HCT116 (cell line): Measurements from ENCODE around the gene SBNO2. TPM values are rescaled to one million over a fixed set of nuclear protein-coding genes. Genes with fewer than 3 reads are reported as not detected.

ENCODE experiments used
- ATAC-seq: fragments of 200-7000 bp; cut with Tn5 transposase; 2 replicates; pipeline ENCODE4 v1.9.1; 2020; ENCODE audit warnings: mild to moderate bottlenecking, moderate library complexity
- BruUV-seq: library from RNA; stranded (reverse); fragments of 400-500 nt; replicated peaks from 2 replicates; lab custom pipeline; 2021; lab: Mats Ljungman, UMichigan
- CTCF ChIA-PET: fragments of 300-600 bp; sonication (Branson Sonifier 250); formaldehyde crosslinking; loops from one replicate; lab custom pipeline; 2021; ENCODE audit warnings: antibody characterized with exemption; lab: Charles Lee
- POLR2A ChIA-PET: fragments of 300-600, 350-600 bp; sonication (Branson Sonifier 250); formaldehyde crosslinking; loops from one replicate; lab custom pipeline; 2021; ENCODE audit warnings: antibody characterized with exemption; lab: Charles Lee
- RAD21 ChIA-PET, 2 experiments: fragments of 300-600 bp; sonication (Branson Sonifier 250); formaldehyde crosslinking; loops; one replicate each; lab custom pipeline; 2023; ENCODE audit warnings: low total read pairs in 2 of 2; ENCODE audit not compliant: uncharacterized antibody in 2 of 2, unreplicated experiment in 2 of 2, low non-redundant PET in 1 of 2; lab: Charles Lee
- DNase-seq: peaks from one replicate; pipeline ENCODE4 v3.0.0-alpha.2; 2010; ENCODE audit warnings: low read depth, low spot score
- H2AFZ ChIP-seq: fragments of 200-600 bp; shearing (Covaris generic), sonication (generic); 2 replicates; pipeline ENCODE4 v1.6.1; 2017; ENCODE audit warnings: low read depth, mixed run types, mixed read lengths, antibody characterized with exemption, low read length; ENCODE audit not compliant: poor library complexity, severe bottlenecking
- H3K27ac ChIP-seq: 2 replicates; pipeline ENCODE4 v1.5.1; 2012; ENCODE audit warnings: low read depth, low read length
- H3K27me3 ChIP-seq: fragments of 200-600 bp; sonication (generic); 2 replicates; pipeline ENCODE4 v1.6.1; 2016; ENCODE audit warnings: mixed run types, low read length, mixed read lengths; ENCODE audit not compliant: insufficient read depth
- H3K36me3 ChIP-seq, 2 experiments: fragments of 200-500 bp in 1 of 2; fragments of 200-600 bp in 1 of 2; sonication (Bioruptor generic) in 1 of 2; sonication (generic) in 1 of 2; 2 replicates each; pipeline versions ENCODE4 v1.5.1 to v1.6.1; 2014 to 2016; ENCODE audit warnings: low read length in 2 of 2, inconsistent platforms in 1 of 2, mixed read lengths in 1 of 2, mixed run types in 1 of 2; ENCODE audit not compliant: insufficient read depth in 2 of 2, control insufficient read depth in 1 of 2
- H3K4me1 ChIP-seq, 2 experiments: fragments of 200-600 bp in 1 of 2; sonication (generic) in 1 of 2; 2 replicates each; pipeline versions ENCODE4 v1.5.1 to v1.6.1; 2012 to 2017; ENCODE audit warnings: low read length in 2 of 2, inconsistent platforms in 1 of 2, mild to moderate bottlenecking in 1 of 2, mixed read lengths in 1 of 2, mixed run types in 1 of 2, moderate library complexity in 1 of 2; ENCODE audit not compliant: insufficient read depth in 2 of 2, control insufficient read depth in 1 of 2
- H3K4me2 ChIP-seq: fragments of 200-600 bp; sonication (generic); 2 replicates; pipeline ENCODE4 v1.6.1; 2017; ENCODE audit warnings: mixed run types, low read length, mixed read lengths
- H3K4me3 ChIP-seq, 2 experiments: fragments of 200-600 bp in 1 of 2; sonication (generic) in 1 of 2; replicated peaks in 1 of 2; 2 replicates each; pipeline ENCODE4 v1.5.1; 2011 to 2016; ENCODE audit warnings: low read length in 2 of 2, control low read depth in 1 of 2, low read depth in 1 of 2, mild to moderate bottlenecking in 1 of 2, mixed read lengths in 1 of 2, mixed run types in 1 of 2
- H3K79me2 ChIP-seq: fragments of 200-600 bp; sonication (generic); 2 replicates; pipeline ENCODE4 v1.6.1; 2017; ENCODE audit warnings: mild to moderate bottlenecking, mixed run types, low read length, moderate library complexity, mixed read lengths; ENCODE audit not compliant: insufficient read depth
- H3K9ac ChIP-seq: fragments of 200-600 bp; sonication (generic); 2 replicates; pipeline ENCODE4 v1.6.1; 2016; ENCODE audit warnings: low read length, mixed read lengths
- H3K9me2 ChIP-seq: fragments of 200-600 bp; sonication (generic), shearing (Covaris generic); 2 replicates; pipeline ENCODE4 v1.6.1; 2017; ENCODE audit warnings: mixed run types, mild to moderate bottlenecking, moderate library complexity; ENCODE audit not compliant: insufficient read depth
- H3K9me3 ChIP-seq, 2 experiments: fragments of 200-500 bp in 1 of 2; fragments of 200-600 bp in 1 of 2; sonication (Bioruptor generic) in 1 of 2; sonication (generic) in 1 of 2; 2 replicates each; pipeline ENCODE4 v1.6.1; 2014 to 2017; ENCODE audit warnings: low read length in 2 of 2, mixed read lengths in 2 of 2, inconsistent platforms in 1 of 2, low read depth in 1 of 2, mild to moderate bottlenecking in 1 of 2, mixed run types in 1 of 2, moderate library complexity in 1 of 2; ENCODE audit not compliant: control insufficient read depth in 1 of 2, insufficient read depth in 1 of 2
- H4K20me1 ChIP-seq: fragments of 200-600 bp; sonication (generic), shearing (Covaris generic); 2 replicates; pipeline ENCODE4 v1.6.1; 2017; ENCODE audit warnings: mixed run types, mild to moderate bottlenecking, moderate library complexity; ENCODE audit not compliant: insufficient read depth
- CEBPB ChIP-seq: IDR thresholded peaks from 2 replicates; pipeline ENCODE4 v1.6.1; 2012; ENCODE audit warnings: low read depth
- CTCF ChIP-seq, 3 experiments: fragments of 200-600 bp in 1 of 3; sonication (generic) in 1 of 3; IDR thresholded peaks in 2 of 3; conservative IDR thresholded peaks in 1 of 3; 2 replicates each; pipeline ENCODE4 v1.5.1; 2012 to 2017; ENCODE audit warnings: low read depth in 2 of 3, low read length in 2 of 3, antibody characterized with exemption in 1 of 3, borderline replicate concordance in 1 of 3, control low read depth in 1 of 3, mild to moderate bottlenecking in 1 of 3, mixed read lengths in 1 of 3, mixed run types in 1 of 3, moderate library complexity in 1 of 3; ENCODE audit not compliant: insufficient read depth in 1 of 3
- EZH2 ChIP-seq: fragments of 200-600 bp; sonication (generic); IDR thresholded peaks from 2 replicates; pipeline ENCODE4 v1.6.1; 2017; ENCODE audit warnings: antibody characterized with exemption, mixed run types
- FOSL1 ChIP-seq: IDR thresholded peaks from 2 replicates; pipeline ENCODE4 v1.6.1; 2012; ENCODE audit warnings: low read depth
- POLR2A ChIP-seq: IDR thresholded peaks from 2 replicates; pipeline ENCODE4 v1.7.0; 2011; ENCODE audit warnings: borderline replicate concordance; ENCODE audit not compliant: insufficient read depth, insufficient read length; ENCODE audit errors: extremely low read depth
- POLR2AphosphoS5 ChIP-seq: IDR thresholded peaks from 2 replicates; pipeline ENCODE4 v1.6.1; 2011; ENCODE audit warnings: mild to moderate bottlenecking, low read depth, low read length, moderate library complexity
- RAD21 ChIP-seq: IDR thresholded peaks from 2 replicates; pipeline ENCODE4 v1.6.1; 2012; ENCODE audit warnings: low read depth, mild to moderate bottlenecking
- REST ChIP-seq: IDR thresholded peaks from 2 replicates; pipeline ENCODE4 v1.6.1; 2012; ENCODE audit warnings: low read depth
- ZFX ChIP-seq: fragments of 450-650 bp; IDR thresholded peaks from 2 replicates; pipeline ENCODE4 v1.6.1; 2017
- intact Hi-C: fragments of 100-400 bp; cut with micrococcal nuclease; formaldehyde crosslinking; loops from 2 replicates; pipeline ENCODE4 v1.10.0; 2022
- total RNA-seq: library from RNA; stranded (reverse); gene quantifications from one replicate; pipeline ENCODE4 v1.2.1, GENCODE V29; 2021; ENCODE audit not compliant: unreplicated experiment

SBNO2 gene
- total RNA-seq, 1 experiment from 2014 or later = 66.4 TPM

- RAD21 ChIA-PET = no interaction called here
- Histone ChIP-seq H3K4me1 (peaks cover 0 to 16% of the 10 kb centered on the region in 2 experiments; a peak in 2 of 4 replicates), H3K79me2 (no peaks in the 10 kb centered on the region), H2AFZ (no peak overlapping the region), H3K9me3 (no peaks in the 10 kb centered on the region), H3K4me2 (no peak overlapping the region), H3K36me3 (peaks cover 0 to 12% of the 10 kb centered on the region in 2 experiments; a peak in 2 of 4 replicates), H3K27ac (no peak overlapping the region), H3K9me2 (no peaks in the 10 kb centered on the region), H3K9ac (no peak overlapping the region), H3K27me3 (no peaks in the 10 kb centered on the region), H4K20me1 (no peaks in the 10 kb centered on the region), H3K4me3 (no peak overlapping the region)
- BruUV-seq = no TSS peak
- no peak for ATAC-seq
- intact Hi-C loops = no loop called here
- POLR2A ChIA-PET = interaction anchor here (1.8 kb wide), 1 partner anchor 28 kb away, joined by 6 read pairs; the partner anchor contains the start of gene GPX4
- no peak for TF ChIP-seq EZH2
- no peak for TF ChIP-seq CTCF (IDR thresholded peaks at IDR 0.05 in 2 of 3, conservative IDR thresholded peaks at IDR 0.05 in 1 of 3; ENCODE audit: borderline replicate concordance in 1 of 3, insufficient read depth in 1 of 3, low read depth in 2 of 3, low read length in 2 of 3)
- TF ChIP-seq POLR2A = no peak
- no peak for TF ChIP-seq FOSL1
- TF ChIP-seq RAD21 = no peak
- TF ChIP-seq CEBPB = no peak
- no peak for TF ChIP-seq POLR2AphosphoS5
- TF ChIP-seq REST = no peak
- TF ChIP-seq ZFX = no peak
- CTCF ChIA-PET = interaction anchor here (4.9 kb wide), 1 partner anchor 11 kb away, joined by 20 read pairs; no protein-coding TSS in a partner anchor
- DNase-seq = no peak
Measured at GRCh38 chr19:1076046-1076386, 98.1 kb downstream of the SBNO2 start.
